HUDEP-2 (cell line): ENCODE data around the gene PPA1.
"Not testable (repeated sequence)": the region's sequence is repeated elsewhere in the genome, so short reads cannot be mapped to it uniquely, and the experiment has no call there.

ENCODE experiments used
- DNase-seq, 76 experiments: peaks; one replicate each; lab custom pipeline; 2025; ENCODE audit not compliant: unreplicated experiment in 76 of 76; lab: John Stamatoyannopoulos, UW

PPA1 gene

DNA sequence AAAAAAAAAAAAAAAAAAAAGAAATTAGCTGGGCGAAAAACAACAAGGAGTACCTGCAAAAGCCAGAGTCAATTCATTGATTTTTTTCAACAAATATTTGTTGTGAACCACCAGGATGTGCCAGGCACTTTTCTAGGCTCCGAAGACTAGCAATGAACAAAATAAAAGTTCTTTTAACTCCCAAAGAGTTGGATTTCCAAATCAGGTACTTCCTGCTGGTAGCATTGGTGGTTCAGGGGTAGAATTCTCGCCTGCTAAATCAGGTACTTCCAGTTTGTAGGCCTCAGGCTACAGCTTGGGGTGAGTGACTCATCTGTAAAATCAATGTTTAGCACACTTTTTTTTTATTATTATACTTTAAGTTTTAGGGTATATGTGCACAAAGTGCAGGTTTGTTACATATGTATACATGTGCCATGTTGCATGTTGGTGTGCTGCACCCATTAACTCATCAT is 10.9 kb downstream of the PPA1 start:
- no peak for DNase-seq

DNA sequence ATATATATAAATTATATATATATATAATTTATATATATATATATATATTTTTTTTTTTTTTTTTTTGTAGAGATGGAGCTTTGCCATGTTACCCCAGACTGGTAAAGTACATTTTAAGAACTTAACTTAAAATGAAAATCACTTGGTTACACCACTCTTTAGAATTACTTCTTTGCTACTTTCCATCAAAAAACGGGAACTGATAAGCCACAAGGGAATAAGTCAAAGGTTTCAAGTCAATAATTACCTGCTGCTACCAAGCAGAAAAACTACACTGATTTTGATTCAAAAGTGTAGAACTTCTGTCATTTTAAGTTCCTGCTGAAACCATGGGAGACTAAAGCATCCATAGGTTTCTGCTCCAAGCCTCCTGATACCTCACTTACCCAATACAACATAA is 12.2 kb downstream of the PPA1 start:
- no peak for DNase-seq

DNA sequence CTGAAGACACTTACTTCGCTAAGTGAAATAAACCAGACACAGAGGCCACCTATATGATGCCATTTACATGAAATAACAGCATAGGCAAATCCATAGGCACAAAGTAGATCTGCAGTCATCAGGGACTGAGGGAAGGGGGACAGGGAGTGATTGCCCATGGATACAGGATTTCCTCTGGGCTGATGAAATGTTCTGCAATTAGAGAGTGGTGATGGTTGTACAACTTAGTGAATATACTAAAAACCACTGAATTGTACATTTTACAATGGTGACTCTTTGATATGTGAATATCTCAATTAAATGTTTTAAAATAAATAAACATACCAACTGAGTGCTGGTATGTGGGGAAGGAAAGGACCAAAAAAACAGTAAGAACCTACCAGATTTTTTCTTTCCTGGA is 20.4 kb downstream of the PPA1 start:
- no peak for DNase-seq

DNA sequence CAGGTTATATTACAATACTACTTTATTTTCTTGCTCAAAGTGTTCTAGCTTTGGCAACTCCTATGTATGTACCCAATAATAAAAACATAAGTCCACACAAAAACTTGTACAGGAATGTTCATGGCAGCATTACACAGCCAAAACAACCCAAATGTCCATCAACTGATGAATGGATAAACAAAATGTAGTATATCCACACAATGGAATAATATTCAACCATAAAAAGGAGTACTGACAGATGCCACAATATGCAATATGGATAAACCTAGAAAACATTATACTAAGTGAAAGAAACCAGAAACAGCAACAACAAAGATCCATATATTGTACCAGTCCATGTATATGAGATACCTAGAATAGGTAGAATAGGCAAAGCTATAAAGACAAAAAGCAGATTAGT is 21.0 kb downstream of the PPA1 start:
- no peak for DNase-seq

DNA sequence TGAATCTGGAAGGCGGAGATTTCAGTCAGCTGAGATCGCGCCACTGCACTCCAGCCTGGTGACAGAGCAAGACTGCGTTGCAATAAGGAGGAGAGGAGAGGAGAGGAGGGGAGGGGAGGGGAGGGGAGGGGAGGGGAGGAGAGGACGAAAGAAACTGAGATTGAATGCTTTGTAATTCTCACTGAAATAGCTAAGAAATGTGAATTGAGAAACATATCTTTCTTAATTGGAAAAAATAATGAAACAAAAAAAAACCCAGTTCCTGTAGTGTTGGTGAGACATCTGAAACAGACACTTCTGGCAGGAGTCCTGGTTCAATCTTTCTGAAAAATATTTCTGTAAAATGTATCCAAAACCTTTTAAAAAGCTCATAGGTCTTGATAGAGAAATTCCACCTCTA is 26.5 kb downstream of the PPA1 start:
- DNase-seq: no peak

DNA sequence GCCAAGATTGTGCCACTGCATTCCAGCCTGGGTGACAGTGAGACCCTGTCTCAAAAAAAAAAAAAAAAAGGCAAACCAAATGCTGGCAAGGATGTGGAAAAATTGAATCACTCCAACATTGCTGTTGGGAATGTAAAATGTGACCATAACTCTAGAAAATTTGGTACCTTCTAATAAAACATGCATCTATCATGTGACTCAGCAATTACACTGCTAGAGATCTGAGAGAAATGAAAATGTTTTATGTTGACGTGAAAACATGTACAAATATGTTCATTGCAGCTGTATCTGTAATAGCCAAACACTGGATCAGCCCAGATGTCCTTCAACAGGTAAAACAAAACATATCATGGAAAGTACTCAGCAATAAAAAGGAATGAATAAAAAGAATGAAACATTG is 32.1 kb downstream of the PPA1 start:
- DNase-seq: no peak

DNA sequence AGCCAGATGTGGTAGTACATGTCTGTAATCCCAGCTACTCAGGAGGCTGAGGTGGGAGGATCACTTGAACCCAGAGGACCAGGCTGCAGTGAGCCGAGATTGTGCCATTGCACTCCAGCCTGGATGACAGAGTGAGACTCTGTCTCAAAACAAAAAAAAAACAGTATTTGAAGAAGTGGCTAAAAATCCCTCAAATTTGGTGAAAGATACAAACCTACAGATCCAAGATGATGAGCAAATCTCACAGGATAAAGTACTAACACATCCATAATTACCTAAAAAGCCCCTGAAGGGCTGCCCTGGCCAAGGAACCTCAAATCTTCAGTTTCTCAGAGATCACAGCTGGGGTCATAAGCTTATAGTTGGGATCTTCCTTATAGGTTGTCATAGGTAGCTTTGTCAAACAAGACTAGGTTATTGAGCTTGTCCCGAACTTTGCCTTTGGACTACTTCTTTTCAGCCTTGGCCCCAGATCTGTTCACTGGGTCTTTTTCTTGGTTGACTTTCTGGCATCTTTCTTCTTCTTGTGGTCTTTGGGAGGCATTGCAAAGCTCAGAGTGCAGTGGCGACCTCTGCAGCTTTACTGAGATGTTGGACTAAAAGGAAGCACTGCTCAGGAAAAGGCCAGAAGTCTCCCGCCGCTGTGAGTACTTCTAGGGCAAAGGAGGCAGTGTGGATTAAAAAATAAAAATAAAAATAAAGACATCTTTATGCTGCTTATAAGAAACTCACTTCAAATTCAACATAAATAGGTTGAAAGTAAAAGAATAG is 34.3 kb downstream of the PPA1 start:
- no peak for DNase-seq

DNA sequence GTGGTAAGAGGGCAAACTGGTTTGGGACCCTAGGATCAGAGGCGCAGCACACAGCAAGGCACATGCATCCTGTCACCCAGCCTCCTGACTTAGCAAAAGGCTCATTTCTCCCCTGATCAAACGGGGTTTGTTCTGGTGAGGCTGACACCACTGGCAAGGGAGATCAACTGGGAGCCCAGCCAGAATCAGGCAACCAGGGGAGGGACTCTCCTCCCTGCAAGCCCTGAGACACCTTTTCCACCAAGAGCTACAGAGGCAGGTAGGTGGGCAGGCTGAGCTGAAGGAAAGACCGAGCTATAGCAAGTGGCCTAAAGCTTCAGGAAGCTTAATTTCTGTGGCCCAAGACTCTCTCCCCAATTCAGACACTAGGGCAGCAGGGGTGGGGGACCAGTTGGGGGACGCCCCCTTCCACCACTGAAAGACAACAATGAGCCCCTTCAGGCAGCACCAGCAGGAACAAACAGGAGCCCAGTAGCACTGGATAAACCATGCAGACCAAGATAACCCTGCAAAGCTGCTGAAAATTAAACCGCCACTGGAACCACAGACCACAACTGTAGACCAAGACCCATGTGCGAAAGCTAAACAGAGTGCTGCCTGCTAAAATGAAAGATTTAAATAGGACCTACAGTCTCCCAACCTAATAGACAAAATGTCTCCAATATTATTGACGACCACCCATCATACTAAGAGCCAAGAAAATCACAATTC is 35.8 kb downstream of the PPA1 start:
- no peak for DNase-seq

DNA sequence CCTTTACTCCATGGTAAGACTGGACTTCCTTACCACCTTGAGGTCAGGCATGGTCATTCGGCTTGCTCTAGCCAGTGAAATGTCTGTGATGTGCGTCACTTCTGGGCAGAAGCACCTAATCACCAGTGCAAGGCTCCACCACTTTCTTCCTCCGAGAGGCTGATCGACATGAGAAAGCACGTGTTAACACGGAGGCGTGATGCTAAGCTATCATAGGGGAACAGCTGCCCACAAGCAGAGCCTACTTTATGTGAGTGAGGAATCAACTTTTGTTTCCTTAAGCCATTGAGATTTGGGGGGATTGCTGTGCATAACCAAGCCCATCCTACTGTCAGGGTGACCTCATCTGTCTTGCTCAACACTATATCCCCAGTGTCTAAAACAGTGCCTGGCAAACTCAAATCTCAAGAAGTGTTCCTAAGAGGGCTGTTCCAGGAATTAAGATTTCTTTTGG is 39.8 kb downstream of the PPA1 start:
- no peak for DNase-seq

DNA sequence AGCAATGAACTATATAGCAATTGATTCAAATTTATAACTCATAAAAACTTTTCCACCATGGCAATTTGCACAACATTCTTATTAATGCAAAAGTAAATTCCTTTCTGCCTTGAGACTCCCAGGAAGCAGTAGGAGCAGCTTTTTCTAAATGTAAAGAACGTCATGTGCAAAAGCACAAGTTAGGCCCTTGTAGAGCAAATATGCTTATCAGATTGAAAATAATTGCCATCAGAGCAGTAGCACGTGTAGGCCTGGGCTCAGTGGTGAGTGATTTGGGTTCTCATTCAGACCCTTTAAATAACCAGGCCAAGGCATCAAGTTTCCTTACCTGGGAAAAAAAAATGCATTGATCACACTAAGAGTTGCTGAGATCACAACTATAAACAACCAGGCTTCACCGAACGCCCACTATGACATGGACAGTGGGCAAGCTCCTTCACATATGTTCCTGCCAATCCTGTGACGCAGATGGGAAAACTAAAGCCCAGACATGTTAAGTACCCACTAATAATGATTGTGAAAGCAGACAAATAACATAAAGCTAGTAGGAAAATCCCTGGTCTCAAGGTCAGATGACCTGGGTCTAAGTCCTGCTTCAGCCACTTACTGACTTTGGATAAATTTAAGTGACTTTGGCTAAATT is 40.8 kb downstream of the PPA1 start:
- no peak for DNase-seq

DNA sequence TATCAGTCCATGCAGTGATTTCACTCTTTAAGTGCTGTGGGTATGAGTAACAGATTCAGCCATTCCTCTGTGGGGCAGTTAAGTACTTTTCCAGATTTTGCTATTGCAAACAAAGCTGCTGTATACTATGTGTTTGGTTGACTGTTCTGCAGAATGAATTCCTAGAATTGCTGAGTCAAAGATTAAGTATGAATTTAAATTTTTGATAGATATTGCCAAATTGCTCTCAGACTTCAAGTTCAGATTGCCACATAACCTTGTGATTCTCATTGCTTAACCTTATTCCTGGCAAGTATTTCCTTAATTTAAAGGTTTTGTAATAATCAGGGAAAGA is 41.3 kb downstream of the PPA1 start:
- DNase-seq: no peak

DNA sequence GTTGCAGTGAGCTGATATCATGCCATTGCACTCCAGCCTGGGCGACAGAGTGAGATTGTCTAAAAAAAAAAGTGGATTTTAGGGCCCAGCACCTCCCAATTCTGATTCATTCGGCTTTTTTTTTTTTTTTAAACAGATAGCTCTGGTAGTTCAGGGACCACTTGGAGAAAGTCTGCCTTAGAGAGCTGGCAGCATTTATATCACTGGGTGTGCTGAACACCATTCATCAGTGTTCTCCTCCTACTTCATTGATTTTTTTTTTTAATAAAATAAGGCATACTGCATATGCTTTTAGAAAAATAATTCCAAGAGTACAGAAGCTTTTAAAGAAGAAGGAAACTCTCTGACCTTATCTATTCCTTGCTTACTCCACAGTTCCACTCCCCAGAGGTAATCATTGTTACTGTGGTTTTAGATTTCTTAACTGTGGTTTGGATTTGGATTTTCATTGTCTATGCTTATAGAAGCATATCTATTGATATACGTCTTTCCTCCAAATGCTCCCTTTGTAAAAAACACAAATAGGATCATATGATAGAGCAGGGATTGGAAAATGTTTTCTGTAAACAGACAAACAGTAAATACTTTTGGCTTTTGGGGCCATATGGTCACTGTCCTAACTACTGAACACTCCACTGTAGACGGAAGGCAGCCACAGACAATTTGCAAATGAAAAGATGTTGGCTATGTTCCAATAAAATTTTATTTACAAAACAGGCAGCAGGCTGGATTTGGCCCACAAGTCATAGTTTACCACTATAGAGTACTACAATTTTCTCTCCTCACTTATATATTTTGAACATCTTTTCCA is 41.9 kb downstream of the PPA1 start:
- no peak for DNase-seq

DNA sequence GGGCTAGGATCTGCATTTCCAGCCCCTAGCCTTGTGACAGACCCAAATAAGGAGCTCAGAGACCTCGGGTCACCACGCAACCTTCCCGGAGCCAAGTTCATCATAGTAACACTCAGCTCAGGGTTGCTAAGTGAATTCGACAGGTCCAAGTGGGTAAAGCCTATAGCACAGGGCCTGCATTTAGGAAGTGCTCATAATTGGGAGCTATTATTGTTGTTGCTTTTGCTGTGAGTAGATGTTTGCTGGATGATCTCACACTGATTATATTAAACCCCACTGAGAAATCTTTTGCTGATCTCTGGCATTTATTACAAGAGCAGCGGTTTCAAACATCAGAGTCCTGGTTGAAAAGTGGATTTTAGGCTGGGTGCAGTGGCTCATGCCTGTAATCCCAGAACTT is 42.6 kb downstream of the PPA1 start:
- DNase-seq: no peak

DNA sequence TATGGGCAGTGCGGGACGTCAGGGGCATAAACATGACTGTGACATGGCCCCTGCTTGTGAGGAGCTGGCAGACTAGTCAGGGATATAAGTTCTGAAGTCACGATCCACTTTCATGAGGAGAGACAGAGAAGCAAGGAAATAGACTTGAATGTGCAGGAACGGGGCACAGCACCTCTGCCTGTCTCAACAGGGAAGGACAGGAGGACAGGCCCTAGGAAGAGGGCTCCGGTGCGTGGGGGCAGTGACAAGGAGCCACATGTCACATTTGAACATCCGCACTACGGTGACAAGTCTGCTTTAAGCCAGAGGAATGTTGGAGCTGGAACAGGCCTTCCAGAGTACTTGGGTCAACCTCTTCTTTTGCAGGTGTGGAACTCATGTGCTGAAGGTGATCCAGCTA is 43.1 kb downstream of the PPA1 start:
- DNase-seq: no peak

DNA sequence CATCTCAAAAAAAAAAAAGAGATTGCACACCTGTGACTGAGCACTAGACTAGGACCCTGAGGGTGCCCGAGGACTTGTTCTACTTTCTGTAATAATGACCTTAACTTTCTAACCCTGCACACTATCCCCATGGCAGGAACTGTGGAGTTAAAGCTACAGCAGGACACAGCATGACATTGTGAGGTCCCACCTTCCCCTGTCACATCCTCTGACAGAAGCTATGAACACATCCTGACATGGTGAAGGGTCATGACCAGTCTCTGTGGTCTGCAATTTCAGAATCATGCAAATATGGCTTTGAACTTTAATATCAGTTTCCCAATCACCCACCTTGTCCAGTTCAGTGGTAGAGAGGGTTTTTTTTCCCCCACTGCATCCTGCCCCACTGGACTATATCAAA is 44.5 kb downstream of the PPA1 start:
- no peak for DNase-seq

DNA sequence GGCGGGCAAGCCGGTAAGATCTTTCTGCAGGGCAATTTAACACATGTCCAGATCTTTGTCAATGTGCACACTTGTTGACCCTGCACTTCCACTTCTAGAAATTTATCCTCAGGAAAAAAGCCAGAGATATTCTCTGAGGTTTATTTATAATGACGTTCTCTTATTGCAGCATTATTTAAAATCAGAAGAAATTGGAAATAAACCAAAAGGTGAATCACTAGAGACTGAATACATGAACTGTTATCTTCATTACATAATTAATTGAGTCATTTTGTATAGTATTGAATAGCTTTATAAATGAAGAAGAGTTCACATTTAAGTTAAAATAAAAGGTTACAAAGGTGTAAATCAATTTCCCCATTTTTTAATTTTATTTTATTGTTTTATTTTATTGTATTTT is 46.7 kb downstream of the PPA1 start:
- no peak for DNase-seq

DNA sequence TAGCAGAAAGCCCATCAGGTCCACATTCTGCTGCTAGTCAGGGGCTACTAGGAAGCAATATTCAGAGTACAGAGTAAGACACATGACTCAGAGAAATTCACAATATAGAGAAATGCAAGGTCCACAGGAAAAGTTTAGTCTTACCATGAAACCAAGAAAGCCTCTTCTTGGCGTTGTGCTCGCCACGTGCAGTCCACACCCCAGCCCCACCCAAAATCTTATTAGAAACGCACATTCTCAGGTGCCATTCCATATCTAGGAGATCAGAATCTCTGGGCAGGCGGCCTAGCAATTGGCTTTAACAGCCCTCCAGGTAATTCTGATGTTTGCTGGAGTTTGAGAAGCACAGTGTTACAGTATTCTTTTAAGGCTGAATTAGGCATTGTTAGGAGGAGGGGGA is 47.1 kb downstream of the PPA1 start:
- no peak for DNase-seq

DNA sequence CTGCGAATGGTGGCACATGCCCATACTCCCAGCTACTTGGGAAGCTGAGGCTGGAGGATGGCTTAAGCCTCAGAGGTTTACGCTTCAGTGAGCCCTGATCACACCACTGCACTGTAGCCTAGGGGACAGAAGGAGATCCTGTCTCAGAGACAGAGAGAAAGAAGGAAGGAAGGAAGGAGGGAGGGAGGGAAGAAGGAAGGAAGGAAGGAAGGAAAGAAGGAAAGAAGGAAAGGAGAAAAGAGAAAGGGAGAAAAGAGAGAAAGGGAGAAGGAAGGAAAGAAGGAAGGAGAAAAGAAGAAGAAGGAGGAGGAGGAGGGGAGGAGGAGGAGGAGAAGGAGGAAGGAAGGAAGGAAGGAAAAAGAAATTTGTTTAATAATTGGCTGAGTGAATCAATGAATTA is 49.9 kb downstream of the PPA1 start:
- no peak for DNase-seq

DNA sequence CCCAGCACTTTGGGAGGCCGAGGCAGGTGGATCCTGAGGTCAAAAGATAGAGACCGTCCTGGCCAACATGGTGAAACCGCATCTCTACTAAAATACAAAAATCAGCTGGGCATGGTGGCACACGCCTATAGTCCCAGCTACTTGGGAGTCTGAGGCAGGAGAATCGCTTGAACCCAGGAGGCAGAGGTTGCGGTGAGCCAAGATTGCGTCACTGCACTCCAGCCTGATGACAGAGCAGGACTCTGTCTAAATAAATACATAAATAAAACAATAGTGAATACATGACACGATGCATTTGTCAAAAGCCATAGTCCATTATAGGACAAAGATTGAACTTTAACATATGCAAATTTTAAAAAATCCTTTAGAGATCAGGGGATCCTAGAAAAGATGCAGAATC is 54.0 kb downstream of the PPA1 start:
- not testable (repeated sequence) for DNase-seq

DNA sequence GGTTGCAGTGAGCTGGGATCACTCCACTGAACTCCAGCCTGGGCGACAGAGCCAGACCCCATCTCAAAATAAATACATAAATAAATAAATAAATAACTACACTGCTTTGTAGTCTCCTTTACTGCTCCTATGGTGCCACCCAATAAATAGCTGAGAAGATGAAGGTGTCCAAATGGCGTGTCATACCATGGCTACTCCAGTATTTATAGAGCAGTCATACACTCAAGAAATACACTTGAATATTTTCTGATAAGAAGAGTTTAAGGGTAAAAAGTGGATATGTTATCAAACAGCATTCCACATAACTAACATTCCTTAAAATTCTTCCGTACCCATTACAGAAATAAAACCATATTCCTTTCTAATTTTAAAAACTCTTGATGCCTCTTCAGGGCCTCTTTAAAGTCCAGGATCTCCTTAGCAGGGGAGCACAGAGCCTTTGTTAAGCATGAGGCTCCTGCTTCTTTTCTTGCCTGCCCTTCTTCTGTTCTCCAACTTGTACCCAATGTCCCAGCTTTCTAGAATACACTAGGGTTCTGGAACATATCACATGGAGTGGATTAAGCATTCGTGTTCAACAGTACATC is 55.0 kb downstream of the PPA1 start:
- no peak for DNase-seq

DNA sequence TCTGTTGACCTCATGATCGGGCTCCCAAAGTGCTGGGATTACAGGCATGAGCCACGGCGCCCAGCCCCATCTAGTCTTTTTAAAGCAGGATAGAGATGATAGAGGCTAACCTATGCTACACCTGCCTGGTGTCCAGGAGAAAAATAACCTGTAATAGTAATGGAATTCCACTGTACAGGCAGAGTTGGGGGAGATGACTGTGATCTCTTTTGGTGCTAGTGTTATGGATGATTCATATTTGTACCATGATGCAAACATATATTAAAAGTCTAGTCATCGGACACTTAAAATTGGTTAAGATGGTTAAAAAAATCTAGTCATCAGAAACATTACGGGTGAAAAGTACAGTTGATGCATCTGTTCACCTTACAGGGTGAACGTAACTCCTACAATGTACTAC is 56.8 kb downstream of the PPA1 start:
- DNase-seq: no peak
